HG02885 (cell line): ENCODE data around the gene GNL3.
"Not testable (repeated sequence)": the region's sequence is repeated elsewhere in the genome, so short reads cannot be mapped to it uniquely, and the experiment has no call there.

ENCODE experiments used
- ATAC-seq: cut with Tn5 transposase; IDR thresholded peaks from one replicate; pipeline ENCODE4 v1.9.1; 2021; ENCODE audit warnings: mild to moderate bottlenecking; ENCODE audit not compliant: unreplicated experiment, poor library complexity

GNL3 gene, protein sequence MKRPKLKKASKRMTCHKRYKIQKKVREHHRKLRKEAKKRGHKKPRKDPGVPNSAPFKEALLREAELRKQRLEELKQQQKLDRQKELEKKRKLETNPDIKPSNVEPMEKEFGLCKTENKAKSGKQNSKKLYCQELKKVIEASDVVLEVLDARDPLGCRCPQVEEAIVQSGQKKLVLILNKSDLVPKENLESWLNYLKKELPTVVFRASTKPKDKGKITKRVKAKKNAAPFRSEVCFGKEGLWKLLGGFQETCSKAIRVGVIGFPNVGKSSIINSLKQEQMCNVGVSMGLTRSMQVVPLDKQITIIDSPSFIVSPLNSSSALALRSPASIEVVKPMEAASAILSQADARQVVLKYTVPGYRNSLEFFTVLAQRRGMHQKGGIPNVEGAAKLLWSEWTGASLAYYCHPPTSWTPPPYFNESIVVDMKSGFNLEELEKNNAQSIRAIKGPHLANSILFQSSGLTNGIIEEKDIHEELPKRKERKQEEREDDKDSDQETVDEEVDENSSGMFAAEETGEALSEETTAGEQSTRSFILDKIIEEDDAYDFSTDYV

DNA sequence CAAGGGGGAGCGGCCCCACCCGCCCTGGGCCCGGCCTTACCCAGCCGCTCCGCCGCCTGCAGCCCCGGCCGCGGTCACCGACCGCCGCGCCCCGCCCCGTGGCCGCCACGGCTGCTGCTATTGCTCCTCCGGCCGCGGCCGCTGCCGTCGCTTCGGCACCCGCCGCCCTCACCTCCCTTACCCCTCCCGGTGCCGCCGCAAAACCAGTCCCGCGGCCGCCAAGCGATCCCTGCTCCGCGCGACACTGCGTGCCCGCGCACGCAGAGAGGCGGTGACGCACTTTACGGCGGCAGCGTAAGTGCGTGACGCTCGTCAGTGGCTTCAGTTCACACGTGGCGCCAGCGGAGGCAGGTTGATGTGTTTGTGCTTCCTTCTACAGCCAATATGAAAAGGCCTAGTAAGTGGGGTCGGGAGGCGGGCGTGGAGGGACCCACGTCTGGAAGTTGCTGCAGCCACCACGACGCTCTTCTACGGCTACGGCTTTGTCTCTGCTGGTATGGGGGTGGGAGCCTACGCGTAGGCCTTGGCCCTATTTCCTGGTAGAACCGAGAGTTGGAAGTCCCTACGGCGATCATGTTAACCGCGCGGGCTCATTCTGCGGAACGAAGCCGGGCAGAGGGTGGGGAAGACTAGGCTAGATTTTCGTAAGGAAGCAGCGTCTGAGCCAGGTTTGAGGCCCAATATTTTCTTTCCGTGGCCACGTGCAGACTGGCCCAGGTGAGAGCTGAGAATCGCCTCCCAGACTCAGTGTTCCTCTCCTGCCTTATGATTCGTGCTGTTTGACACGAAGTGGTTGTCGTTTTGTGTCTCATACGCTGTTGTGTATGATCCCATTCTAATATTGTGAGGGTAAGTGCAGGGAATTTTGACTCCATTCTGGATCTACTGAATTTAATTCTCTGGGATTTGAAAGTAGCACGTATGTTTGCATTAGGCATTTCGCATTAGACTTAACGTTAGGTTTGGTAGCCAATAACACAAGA lies at the start of gene GNL3, which contains the start of gene PBRM1:
Gene GNL3 (plus strand): TSS at position 324 of the 983 bp plus-strand sequence. CDS start 61 bp downstream, at position 385.
Gene PBRM1 (minus strand): TSS at position 205 of the 983 bp plus-strand sequence.
- ATAC-seq: peak; percentile 78

DNA sequence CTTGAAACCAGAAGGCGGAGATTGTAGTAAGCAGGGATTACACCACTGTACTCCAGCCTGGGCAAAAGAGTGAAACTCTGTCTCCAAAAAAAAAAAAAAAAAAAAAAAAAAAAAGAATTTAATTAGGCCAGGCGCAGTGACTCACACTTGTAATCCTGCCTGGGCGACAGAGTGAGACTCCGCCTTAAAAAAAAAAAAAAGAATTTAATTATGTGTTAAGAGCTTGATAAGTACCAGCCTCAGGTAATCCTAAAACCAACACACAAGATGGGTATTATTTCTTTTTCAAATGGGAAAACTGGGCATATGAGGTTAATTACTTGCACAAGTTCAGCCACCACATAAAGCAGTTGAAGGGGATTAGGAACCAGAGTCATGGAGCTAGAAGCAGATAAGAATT lies 49.2 kb upstream of the GNL3 start:
- ATAC-seq: no peak

GRCh38 chr3:52645549-52645948 lies 40.3 kb upstream of the GNL3 start:
- ATAC-seq: no peak

DNA sequence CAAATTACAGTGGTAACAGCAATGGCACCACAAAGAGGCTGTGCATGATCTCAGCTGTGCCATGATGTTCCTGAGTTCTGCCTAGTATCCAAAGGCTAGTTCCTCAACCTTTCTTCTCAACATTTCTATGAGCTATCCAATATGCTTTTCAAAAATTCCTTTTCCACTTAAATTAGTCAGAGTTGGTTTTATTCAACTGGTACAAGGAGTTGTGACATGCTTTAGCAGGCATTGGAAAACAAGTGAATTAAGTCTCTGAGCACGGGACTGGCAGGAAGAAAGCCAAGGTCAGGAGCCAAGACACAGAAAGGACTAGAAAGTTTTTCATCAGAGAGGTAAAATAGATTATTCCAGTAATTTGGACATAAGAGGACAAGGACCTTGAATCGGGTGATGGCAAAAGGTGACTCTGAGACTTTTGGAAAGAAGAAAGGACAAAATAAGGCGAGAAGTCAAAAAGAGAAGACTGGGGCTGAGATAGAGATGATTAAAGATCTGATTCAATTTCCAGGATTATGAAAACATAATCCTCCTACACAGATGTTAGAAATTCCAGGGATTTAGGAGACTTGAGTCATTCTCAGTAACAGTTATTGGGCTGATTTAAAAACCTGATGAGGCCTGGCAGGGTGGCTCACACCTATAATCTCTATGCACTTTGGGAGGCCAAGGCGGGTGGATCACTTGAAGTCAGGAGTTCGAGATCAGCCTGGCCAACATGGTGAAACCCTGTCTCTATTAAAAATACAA lies 36.2 kb upstream of the GNL3 start:
- no peak for ATAC-seq

DNA sequence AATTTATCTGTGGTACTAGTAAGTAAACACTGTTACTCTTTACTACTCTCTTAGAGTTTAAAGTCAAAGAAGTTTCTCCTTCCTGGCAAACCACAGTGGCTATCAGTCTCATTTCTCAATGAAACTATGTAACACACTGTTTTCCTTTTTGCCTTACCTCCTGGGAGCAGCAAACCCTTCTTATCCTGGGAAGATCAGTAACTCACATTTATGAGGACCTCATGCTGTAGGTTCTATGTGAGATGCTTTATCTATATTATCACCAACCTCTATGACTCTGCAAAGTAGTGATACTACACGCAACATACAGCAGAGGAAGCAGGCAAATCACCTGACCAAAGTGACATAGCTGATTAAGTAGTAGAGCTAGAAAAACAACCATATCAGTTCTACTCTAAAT lies 35.4 kb upstream of the GNL3 start:
- ATAC-seq: no peak

GRCh38 chr3:52651592-52651991 lies 34.2 kb upstream of the GNL3 start:
- no peak for ATAC-seq

DNA sequence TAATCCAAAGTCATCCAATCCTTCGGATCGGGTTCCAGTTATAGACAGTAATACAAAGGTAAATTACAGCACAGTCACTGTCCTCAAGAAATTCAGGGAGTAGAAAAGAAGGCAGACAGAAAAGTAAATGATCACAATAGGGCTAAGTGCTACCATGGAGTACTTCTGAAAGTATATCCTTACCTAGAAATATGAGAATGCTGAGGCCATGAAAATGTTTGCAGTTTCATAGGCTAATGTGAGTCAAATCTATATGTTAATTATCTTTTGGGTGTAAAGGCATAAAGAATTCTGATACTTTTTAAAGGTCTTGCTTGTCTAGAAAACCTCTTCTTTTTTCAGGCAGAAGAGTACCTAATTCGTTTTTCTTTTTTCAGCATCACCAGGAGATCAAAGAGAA lies 29.9 kb upstream of the GNL3 start:
- ATAC-seq: no peak

DNA sequence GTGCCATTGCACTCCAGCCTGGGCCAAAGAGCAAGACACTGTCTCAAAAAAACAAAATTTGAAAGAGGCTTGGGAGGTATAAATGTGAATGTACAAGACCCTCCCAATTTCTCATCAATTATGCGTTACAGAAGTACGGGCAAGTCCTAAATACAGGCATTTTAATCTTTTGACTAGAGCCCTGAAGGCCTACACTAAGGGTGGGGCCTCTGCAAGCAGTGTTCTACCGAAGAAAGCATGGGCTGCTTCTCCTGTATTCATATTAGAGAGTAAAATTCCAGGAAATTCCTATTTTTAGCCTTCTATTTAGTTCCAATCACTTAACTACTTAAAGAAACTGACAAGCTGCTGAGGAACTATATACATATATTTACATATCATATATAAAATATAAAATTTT lies 25.8 kb upstream of the GNL3 start:
- no peak for ATAC-seq

DNA sequence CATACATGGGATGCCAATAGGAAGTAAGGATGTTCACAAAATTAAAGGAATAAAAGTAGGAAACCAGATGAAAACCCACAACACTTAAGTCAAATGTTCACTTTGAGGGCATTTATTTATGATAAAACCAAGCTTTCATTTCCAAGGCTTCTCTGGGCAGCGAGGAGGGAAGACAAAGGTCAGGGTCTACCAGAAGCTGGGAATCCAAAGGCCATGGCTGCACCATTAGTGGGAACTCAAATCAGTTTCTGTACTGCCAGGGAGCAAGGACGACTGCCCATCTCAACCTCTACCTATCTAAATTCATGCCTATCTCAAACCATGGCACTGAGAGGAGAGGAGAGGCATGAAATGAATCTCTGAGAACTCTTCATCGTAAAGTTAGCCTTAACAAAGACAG lies 22.7 kb upstream of the GNL3 start:
- ATAC-seq: no peak

- peak; percentile 81 for ATAC-seq
Observed at GRCh38 chr3:52670621-52671521, 15.0 kb upstream of the GNL3 start.

DNA sequence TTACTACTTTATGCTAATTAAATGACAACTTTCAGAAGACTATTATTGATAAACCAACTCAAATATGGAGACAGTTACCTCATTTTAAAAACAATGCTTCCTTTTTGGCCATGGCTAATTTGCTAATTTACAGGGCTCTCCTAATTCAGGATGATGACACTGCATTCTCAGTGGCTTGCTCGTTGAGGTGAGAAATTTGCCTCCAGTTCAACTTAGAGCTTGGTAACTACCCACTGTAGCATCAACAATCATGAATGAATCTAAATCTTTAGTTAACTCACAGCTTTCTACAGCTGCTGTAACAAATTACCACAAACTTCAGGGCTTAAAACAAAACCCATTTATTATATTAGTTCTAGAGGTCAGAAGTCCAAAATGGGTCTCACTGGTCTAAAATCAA lies 14.2 kb upstream of the GNL3 start:
- ATAC-seq: no peak

DNA sequence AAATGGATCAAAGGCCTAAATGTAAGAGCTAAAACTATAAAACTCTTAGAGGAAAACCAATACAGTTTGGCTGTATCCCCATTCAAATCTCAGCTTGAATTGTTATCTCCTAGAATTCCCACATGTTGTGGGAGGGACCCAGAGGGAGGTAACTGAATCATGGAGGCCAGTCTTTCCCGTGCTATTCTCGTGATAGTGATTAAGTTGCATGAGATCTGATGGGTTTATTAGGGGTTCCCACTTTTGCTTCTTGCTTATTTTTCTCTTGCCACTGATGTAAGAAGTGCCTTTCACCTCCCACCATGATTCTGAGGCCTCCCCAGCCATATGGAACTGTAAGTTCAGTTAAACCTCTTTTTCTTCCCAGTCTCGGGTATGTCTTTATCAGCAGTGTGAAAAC lies 9.6 kb upstream of the GNL3 start:
- not testable (repeated sequence) for ATAC-seq

GRCh38 chr3:52678265-52679198 lies 7.3 kb upstream of the GNL3 start:
- ATAC-seq: no peak

DNA sequence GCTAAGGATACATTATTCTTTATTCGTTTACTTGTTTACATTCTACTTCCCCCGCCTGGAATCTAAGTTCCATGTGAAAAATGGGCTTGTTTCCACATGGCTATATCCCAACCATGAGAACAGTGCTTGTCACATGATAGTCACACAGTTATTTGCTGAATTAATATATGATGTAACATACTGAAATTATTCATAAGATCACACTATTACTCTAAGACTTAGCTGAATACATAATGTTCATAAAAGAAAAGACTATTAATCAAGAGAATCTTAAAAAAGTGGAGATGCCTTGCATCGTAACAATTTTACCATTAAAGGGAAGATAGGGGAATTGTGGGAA lies 6.7 kb upstream of the GNL3 start:
- no peak for ATAC-seq

- no peak for ATAC-seq
Observed at GRCh38 chr3:52679811-52680210, 6.0 kb upstream of the GNL3 start.

GRCh38 chr3:52681596-52681995 lies 4.2 kb upstream of the GNL3 start:
- no peak for ATAC-seq

- no peak for ATAC-seq
Observed at GRCh38 chr3:52682016-52682415, 3.8 kb upstream of the GNL3 start.

GRCh38 chr3:52683611-52684010 lies 2.2 kb upstream of the GNL3 start:
- ATAC-seq: no peak
